ENCODE measurements around the gene AKAIN1. TPM values are rescaled to one million over a fixed set of nuclear protein-coding genes. Genes with fewer than 3 reads are reported as not detected.

AKAIN1 gene
- total and polyA plus RNA-seq, 10 of the 15 experiments (the other 5 are each of a cell fraction or from before 2014, with no cell fraction given): not detected

DNA sequence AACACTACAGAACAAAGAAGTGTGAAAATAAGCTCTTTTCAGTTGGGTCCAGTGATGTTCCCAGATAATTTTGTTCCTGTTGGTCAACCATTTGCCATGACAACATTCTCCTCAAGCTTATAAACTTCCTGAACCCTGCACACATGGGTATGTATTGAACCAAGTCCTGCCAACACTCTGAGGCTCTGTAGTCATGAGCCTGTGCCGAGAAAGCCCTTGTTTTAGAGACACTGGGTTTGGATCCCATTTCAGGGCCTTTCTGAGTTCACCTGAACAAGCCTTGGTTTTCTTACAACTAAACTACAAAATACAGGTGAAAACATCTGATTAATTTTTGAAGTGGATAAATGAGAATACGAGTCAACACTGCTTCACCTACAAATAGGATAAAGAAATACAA is 38.5 kb downstream of the AKAIN1 start:
- H3K4me2 ChIP-seq (ENCODE audit: control insufficient read depth, insufficient read depth): no peak overlapping the region
- BruUV-seq (replicated peaks): no TSS peak
- FAIRE-seq: no peak
- no peaks in the 10 kb centered on the region for H3K4me1 ChIP-seq (ENCODE audit: control insufficient read depth, insufficient read depth, low read length)
- ChIA-PET RAD21 (ENCODE audit: unreplicated experiment) (no interaction called here), POLR2A (no interaction called here), CTCF (no interaction called here), SMC1A (ENCODE audit: uncharacterized antibody, unreplicated experiment) (interaction anchor here (1.3 to 1.6 kb wide), 2 partner anchors 14 to 245 kb away, joined by 3 read pairs; no protein-coding TSS in a partner anchor)
- no peak for TF ChIP-seq GABPA (IDR thresholded peaks at IDR 0.05; ENCODE audit: low read depth)
- no peak for TF ChIP-seq ETV6 (conservative IDR thresholded peaks at IDR 0.05 in 1 of 2, IDR thresholded peaks at IDR 0.05 in 1 of 2; ENCODE audit: borderline replicate concordance in 1 of 2, low read depth in 1 of 2)
- TF ChIP-seq RBBP5 (conservative IDR thresholded peaks at IDR 0.05): no peak
- TF ChIP-seq POLR2AphosphoS5 (IDR thresholded peaks at IDR 0.05; ENCODE audit: low read length): no peak
- TF ChIP-seq, protein P1, sequence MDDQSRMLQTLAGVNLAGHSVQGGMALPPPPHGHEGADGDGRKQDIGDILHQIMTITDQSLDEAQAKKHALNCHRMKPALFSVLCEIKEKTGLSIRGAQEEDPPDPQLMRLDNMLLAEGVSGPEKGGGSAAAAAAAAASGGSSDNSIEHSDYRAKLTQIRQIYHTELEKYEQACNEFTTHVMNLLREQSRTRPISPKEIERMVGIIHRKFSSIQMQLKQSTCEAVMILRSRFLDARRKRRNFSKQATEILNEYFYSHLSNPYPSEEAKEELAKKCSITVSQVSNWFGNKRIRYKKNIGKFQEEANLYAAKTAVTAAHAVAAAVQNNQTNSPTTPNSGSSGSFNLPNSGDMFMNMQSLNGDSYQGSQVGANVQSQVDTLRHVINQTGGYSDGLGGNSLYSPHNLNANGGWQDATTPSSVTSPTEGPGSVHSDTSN (IDR thresholded peaks at IDR 0.05; ENCODE audit: insufficient replicate concordance, low read depth, low read length): no peak
- TF ChIP-seq, protein P2, sequence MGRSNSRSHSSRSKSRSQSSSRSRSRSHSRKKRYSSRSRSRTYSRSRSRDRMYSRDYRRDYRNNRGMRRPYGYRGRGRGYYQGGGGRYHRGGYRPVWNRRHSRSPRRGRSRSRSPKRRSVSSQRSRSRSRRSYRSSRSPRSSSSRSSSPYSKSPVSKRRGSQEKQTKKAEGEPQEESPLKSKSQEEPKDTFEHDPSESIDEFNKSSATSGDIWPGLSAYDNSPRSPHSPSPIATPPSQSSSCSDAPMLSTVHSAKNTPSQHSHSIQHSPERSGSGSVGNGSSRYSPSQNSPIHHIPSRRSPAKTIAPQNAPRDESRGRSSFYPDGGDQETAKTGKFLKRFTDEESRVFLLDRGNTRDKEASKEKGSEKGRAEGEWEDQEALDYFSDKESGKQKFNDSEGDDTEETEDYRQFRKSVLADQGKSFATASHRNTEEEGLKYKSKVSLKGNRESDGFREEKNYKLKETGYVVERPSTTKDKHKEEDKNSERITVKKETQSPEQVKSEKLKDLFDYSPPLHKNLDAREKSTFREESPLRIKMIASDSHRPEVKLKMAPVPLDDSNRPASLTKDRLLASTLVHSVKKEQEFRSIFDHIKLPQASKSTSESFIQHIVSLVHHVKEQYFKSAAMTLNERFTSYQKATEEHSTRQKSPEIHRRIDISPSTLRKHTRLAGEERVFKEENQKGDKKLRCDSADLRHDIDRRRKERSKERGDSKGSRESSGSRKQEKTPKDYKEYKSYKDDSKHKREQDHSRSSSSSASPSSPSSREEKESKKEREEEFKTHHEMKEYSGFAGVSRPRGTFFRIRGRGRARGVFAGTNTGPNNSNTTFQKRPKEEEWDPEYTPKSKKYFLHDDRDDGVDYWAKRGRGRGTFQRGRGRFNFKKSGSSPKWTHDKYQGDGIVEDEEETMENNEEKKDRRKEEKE (IDR thresholded peaks at IDR 0.05): no peak
- TF ChIP-seq ZNF622 (IDR thresholded peaks at IDR 0.05): no peak
- TF ChIP-seq YBX1 (IDR thresholded peaks at IDR 0.05): no peak
- TF ChIP-seq TCF7 (IDR thresholded peaks at IDR 0.05; ENCODE audit: borderline replicate concordance): no peak
- TF ChIP-seq PAX5 (IDR thresholded peaks at IDR 0.05; ENCODE audit: borderline replicate concordance, low read depth, low read length): no peak
- TF ChIP-seq RUNX3 (IDR thresholded peaks at IDR 0.05; ENCODE audit: low read length): no peak
- no peak for TF ChIP-seq FOXM1 (IDR thresholded peaks at IDR 0.05; ENCODE audit: low read depth, low read length)
- TF ChIP-seq HCFC1 (IDR thresholded peaks at IDR 0.05; ENCODE audit: low read length): no peak
- TF ChIP-seq, protein P3, sequence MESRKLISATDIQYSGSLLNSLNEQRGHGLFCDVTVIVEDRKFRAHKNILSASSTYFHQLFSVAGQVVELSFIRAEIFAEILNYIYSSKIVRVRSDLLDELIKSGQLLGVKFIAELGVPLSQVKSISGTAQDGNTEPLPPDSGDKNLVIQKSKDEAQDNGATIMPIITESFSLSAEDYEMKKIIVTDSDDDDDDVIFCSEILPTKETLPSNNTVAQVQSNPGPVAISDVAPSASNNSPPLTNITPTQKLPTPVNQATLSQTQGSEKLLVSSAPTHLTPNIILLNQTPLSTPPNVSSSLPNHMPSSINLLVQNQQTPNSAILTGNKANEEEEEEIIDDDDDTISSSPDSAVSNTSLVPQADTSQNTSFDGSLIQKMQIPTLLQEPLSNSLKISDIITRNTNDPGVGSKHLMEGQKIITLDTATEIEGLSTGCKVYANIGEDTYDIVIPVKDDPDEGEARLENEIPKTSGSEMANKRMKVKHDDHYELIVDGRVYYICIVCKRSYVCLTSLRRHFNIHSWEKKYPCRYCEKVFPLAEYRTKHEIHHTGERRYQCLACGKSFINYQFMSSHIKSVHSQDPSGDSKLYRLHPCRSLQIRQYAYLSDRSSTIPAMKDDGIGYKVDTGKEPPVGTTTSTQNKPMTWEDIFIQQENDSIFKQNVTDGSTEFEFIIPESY (IDR thresholded peaks at IDR 0.05): no peak
- no peak for TF ChIP-seq JUNB (IDR thresholded peaks at IDR 0.05)
- H3K9me3 ChIP-seq (replicated peaks; ENCODE audit: control insufficient read depth, insufficient read depth, low read length): no peaks in the 10 kb centered on the region
- H3K27ac ChIP-seq (ENCODE audit: control insufficient read depth, insufficient read depth): no peak overlapping the region
- no peak overlapping the region for H3K9ac ChIP-seq (ENCODE audit: control insufficient read depth, insufficient read depth, low read length)
- H3K79me2 ChIP-seq (ENCODE audit: control insufficient read depth, insufficient read depth, low read length): no peaks in the 10 kb centered on the region
- WGBS (ENCODE audit: insufficient coverage, insufficient replicate concordance, low lambda C conversion rate, missing lambda C conversion rate): 3% methylated on average over 2 of the region's 2 CpGs
- H3K27me3 ChIP-seq (replicated peaks in 1 of 2; ENCODE audit: control insufficient read depth in 2 of 2, insufficient read depth in 2 of 2, low read length in 1 of 2): no peaks in the 10 kb centered on the region; a peak in 2 of 4 replicates
- no peaks in the 10 kb centered on the region for H4K20me1 ChIP-seq (ENCODE audit: control insufficient read depth, insufficient read depth)
- in situ Hi-C loops (cut with MboI) (no loop called here), intact Hi-C loops (cut with micrococcal nuclease; ENCODE audit: unreplicated experiment) (no loop called here)
- H3K4me3 ChIP-seq: no peak overlapping the region
- H2AFZ ChIP-seq (ENCODE audit: control insufficient read depth, low read depth, low read length): no peak overlapping the region
- no peak for ATAC-seq
- no peak for DNase-seq (ENCODE audit: low read depth, low spot score)
- H3K36me3 ChIP-seq (ENCODE audit: control insufficient read depth in 2 of 2, insufficient read depth in 2 of 2, low read length in 1 of 2): no peaks in the 10 kb centered on the region

Measured in GM12878 (cell line).